Peyer's patch (tissue), 4 donors: ENCODE measurements around the gene CCN2. TPM values are rescaled to one million over a fixed set of nuclear protein-coding genes. Genes with fewer than 3 reads are reported as not detected.

ENCODE experiments used
- DNase-seq, 3 donors: peaks; one replicate each; pipeline ENCODE4 v3.0.0-alpha.2; 2017 to 2019
- H3K27ac ChIP-seq, 4 donors: fragments of 200-600 bp; sonication (generic); one replicate each; pipeline ENCODE4 v1.5.1; 2016 to 2019
- H3K27me3 ChIP-seq, 2 donors: fragments of 200-600 bp; sonication (generic); one replicate each; pipeline ENCODE4 v1.5.1; 2019
- H3K36me3 ChIP-seq, 3 donors: fragments of 200-600 bp; sonication (generic); one replicate each; pipeline ENCODE4 v1.5.1; 2016 to 2019
- H3K4me1 ChIP-seq, 4 donors: fragments of 200-600 bp; sonication (generic); one replicate each; pipeline ENCODE4 v1.5.1; 2016 to 2019
- H3K4me3 ChIP-seq, 4 donors: fragments of 200-600 bp; sonication (generic); 1 replicate in 3 of 4; 2 replicates in 1 of 4; pipeline ENCODE4 v1.5.1; 2016 to 2019; ENCODE audit warnings: mild to moderate bottlenecking in 1 of 4
- H3K9me3 ChIP-seq, 4 donors: fragments of 200-600 bp; sonication (generic); one replicate each; pipeline ENCODE4 v1.5.1; 2016 to 2019; ENCODE audit warnings: mild to moderate bottlenecking in 1 of 4
- POLR2A ChIP-seq, 2 donors: fragments of 450-650 bp; IDR thresholded peaks; one replicate each; pipeline ENCODE4 v1.5.1; 2017; ENCODE audit warnings: antibody characterized with exemption in 2 of 2, mild to moderate bottlenecking in 2 of 2, moderate library complexity in 2 of 2
- total RNA-seq, 4 donors: library from RNA; depleted of rRNA; stranded (reverse); fragments of >200 nt; gene quantifications; one replicate each; pipeline ENCODE4 v1.1.0, GENCODE V29; 2016
- TF ChIP-seq, protein P1 (sequence below), 6 experiments: fragments of 450-650 bp in 4 of 6; fragments of 200-600 bp in 2 of 6; sonication (generic) in 1 of 6; IDR thresholded peaks; one replicate each; pipeline ENCODE4 v1.5.1; 2017 to 2019; ENCODE audit warnings: antibody characterized with exemption in 6 of 6, mild to moderate bottlenecking in 3 of 6, moderate library complexity in 1 of 6

The CCN2 gene
- total RNA-seq, 4 donors from 2014 or later, result 28.7 to 262 (median 72.2) TPM

DNA sequence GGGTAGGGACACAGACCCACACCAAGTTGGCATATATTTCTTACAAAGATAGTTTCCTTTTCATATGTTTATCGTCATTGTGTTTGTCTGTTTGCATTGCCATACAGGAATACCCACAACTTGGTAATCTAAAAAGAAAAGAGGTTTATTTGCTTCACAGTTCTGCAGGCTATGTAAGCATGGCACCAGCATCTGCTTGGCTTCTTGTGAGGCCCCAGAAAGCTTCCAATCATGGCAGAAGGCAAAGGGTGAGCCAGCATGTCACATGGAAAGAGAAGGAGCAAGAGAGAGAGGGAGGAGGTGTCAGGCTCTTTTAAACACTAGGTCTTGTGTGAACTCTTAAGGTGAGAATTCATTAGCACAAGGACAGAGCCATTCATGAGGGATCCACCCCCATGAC, 52.5 kb downstream of the CCN2 start:
- DNase-seq, result no peak
- H3K27ac ChIP-seq, result no peak overlapping the region
- no peaks in the 10 kb centered on the region for H3K27me3 ChIP-seq
- TF ChIP-seq POLR2A (IDR thresholded peaks at IDR 0.05), result no peak
- TF ChIP-seq, protein P1, sequence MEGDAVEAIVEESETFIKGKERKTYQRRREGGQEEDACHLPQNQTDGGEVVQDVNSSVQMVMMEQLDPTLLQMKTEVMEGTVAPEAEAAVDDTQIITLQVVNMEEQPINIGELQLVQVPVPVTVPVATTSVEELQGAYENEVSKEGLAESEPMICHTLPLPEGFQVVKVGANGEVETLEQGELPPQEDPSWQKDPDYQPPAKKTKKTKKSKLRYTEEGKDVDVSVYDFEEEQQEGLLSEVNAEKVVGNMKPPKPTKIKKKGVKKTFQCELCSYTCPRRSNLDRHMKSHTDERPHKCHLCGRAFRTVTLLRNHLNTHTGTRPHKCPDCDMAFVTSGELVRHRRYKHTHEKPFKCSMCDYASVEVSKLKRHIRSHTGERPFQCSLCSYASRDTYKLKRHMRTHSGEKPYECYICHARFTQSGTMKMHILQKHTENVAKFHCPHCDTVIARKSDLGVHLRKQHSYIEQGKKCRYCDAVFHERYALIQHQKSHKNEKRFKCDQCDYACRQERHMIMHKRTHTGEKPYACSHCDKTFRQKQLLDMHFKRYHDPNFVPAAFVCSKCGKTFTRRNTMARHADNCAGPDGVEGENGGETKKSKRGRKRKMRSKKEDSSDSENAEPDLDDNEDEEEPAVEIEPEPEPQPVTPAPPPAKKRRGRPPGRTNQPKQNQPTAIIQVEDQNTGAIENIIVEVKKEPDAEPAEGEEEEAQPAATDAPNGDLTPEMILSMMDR (IDR thresholded peaks at IDR 0.05), result no peak
- no peaks in the 10 kb centered on the region for H3K36me3 ChIP-seq
- H3K9me3 ChIP-seq, result peaks cover 0 to 4% (median 0%) of the 10 kb centered on the region in 4 donors
- no peak overlapping the region for H3K4me3 ChIP-seq
- no peaks in the 10 kb centered on the region for H3K4me1 ChIP-seq

Other genes with a start within 250 kb of the CCN2 start
- 1 to 10 TPM in 3 of 4 donors, not detected in 1; 3.2 to 7.2 (median 4.1) TPM for gene OR2A4, start 250.0 kb downstream of the CCN2 start, total RNA-seq
- not detected for gene CTAGE9, start 240.4 kb downstream of the CCN2 start, total RNA-seq
- 1 to 10 TPM; 1.7 to 9.4 (median 7.1) TPM for gene ENPP1, start 143.4 kb downstream of the CCN2 start, total RNA-seq